Liver (tissue), 3 donors: ENCODE data around the gene DSCAM.

Experiments used
- GABPA ChIP-seq, 2 donors: IDR thresholded peaks in 1 of 2; conservative IDR thresholded peaks in 1 of 2; 2 replicates each; pipeline ENCODE4 v1.6.1; 2016; ENCODE audit warnings: antibody characterized with exemption in 2 of 2, mild to moderate bottlenecking in 1 of 2, moderate library complexity in 1 of 2
- TF ChIP-seq, protein P1 (sequence below): fragments of 150-350 bp; IDR thresholded peaks from 2 replicates; pipeline ENCODE4 v1.5.1; 2017; ENCODE audit warnings: improper control_type of control experiment, low read depth, low read length; ENCODE audit not compliant: missing input control
- donor health status: healthy.
- donor health status: healthy.

GRCh38 chr21:40680311-40680710 is 166.6 kb downstream of the DSCAM start:
- TF ChIP-seq, protein P1, sequence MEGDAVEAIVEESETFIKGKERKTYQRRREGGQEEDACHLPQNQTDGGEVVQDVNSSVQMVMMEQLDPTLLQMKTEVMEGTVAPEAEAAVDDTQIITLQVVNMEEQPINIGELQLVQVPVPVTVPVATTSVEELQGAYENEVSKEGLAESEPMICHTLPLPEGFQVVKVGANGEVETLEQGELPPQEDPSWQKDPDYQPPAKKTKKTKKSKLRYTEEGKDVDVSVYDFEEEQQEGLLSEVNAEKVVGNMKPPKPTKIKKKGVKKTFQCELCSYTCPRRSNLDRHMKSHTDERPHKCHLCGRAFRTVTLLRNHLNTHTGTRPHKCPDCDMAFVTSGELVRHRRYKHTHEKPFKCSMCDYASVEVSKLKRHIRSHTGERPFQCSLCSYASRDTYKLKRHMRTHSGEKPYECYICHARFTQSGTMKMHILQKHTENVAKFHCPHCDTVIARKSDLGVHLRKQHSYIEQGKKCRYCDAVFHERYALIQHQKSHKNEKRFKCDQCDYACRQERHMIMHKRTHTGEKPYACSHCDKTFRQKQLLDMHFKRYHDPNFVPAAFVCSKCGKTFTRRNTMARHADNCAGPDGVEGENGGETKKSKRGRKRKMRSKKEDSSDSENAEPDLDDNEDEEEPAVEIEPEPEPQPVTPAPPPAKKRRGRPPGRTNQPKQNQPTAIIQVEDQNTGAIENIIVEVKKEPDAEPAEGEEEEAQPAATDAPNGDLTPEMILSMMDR: no peak
- no peak for TF ChIP-seq GABPA (IDR thresholded peaks at IDR 0.05 in 1 of 2, conservative IDR thresholded peaks at IDR 0.05 in 1 of 2)
